Vagina (tissue), 2 donors: Measurements from ENCODE around the gene LPIN1. TPM values are rescaled to one million over a fixed set of nuclear protein-coding genes. Genes with fewer than 3 reads are reported as not detected.

ENCODE experiments used
- DNase-seq, 2 donors: peaks; one replicate each; pipeline ENCODE4 v3.0.0-alpha.2; 2017; ENCODE audit errors: extremely low spot score in 2 of 2
- H3K27ac ChIP-seq: fragments of 200-600 bp; sonication (generic); one replicate; pipeline ENCODE4 v1.5.1; 2019
- H3K27me3 ChIP-seq: fragments of 200-600 bp; sonication (generic); one replicate; pipeline ENCODE4 v1.5.1; 2019
- H3K36me3 ChIP-seq, 2 donors: fragments of 200-600 bp; sonication (generic); one replicate each; pipeline ENCODE4 v1.5.1; 2017 to 2019
- H3K4me1 ChIP-seq: fragments of 200-600 bp; sonication (generic); one replicate; pipeline ENCODE4 v1.5.1; 2019
- H3K4me3 ChIP-seq, 2 donors: fragments of 200-600 bp; sonication (generic); 1 replicate in 1 of 2; 2 replicates in 1 of 2; pipeline ENCODE4 v1.5.1; 2016 to 2019
- H3K9me3 ChIP-seq: fragments of 200-600 bp; sonication (generic); one replicate; pipeline ENCODE4 v1.5.1; 2019
- POLR2A ChIP-seq, 2 donors: fragments of 450-650 bp; IDR thresholded peaks; one replicate each; pipeline ENCODE4 v1.6.1; 2017; ENCODE audit warnings: antibody characterized with exemption in 2 of 2, mild to moderate bottlenecking in 2 of 2, moderate library complexity in 2 of 2
- POLR2AphosphoS5 ChIP-seq, 2 donors: sonication (generic); formaldehyde crosslinking; IDR thresholded peaks; one replicate each; pipeline ENCODE4 v1.9.0; 2017; ENCODE audit warnings: antibody characterized with exemption in 2 of 2, mild to moderate bottlenecking in 2 of 2, low read depth in 1 of 2; ENCODE audit not compliant: insufficient read depth in 1 of 2
- intact Hi-C: fragments of 100-400 bp; cut with DNase I; formaldehyde crosslinking; loops from one replicate; pipeline ENCODE4 v1.15.1; 2023
- total RNA-seq: library from RNA; depleted of rRNA; stranded (reverse); fragments of >200 nt; gene quantifications from one replicate; pipeline ENCODE4 v1.2.3, GENCODE V29; 2016
- TF ChIP-seq, protein P1 (sequence below), 3 experiments: fragments of 450-650 bp in 2 of 3; fragments of 200-600 bp in 1 of 3; sonication (generic) in 1 of 3; IDR thresholded peaks; one replicate each; pipeline ENCODE4 v1.5.1; 2017 to 2019; ENCODE audit warnings: antibody characterized with exemption in 3 of 3, mild to moderate bottlenecking in 2 of 3, moderate library complexity in 2 of 3

The LPIN1 gene
- total RNA-seq, 1 donor from 2014 or later: 67.5 TPM

DNA sequence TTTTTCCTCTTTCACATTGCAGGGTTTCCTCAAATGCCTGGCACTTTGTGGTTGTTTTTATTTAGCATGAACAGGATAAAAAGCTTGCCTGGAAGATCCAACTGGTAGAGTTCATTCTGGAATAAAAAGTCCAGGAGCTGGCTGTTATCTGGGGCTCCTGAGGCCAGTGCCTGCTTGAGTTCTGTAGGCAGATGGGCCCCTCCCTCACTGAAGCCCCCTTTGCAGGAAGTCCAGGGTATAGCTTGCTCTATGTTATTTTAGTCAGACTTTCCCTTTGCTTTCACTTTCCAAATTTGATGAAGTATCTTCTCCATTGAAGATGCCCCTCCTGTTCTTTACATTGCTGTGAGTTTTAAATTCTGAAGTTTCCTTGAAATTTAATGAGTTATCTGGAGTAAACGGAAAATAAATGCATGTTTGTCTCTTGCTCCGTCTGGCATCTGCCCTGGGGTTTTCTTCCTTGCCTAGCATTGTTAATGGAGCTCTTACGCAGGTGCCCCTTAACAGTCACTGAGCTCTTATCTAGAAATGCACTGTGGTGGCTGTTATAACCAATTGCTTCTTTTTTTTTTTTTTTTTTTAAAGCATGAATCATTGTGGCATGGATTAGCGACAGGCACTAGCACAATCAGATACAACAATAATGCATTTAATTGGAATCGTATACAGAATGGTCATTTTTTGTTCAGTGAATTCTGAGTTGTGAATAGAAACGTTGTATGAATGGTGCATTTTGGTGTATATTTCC is 27.0 kb upstream of the LPIN1 start:
- H3K4me1 ChIP-seq: no peaks in the 10 kb centered on the region
- no peak overlapping the region for H3K27ac ChIP-seq
- H3K27me3 ChIP-seq: no peaks in the 10 kb centered on the region
- DNase-seq: no peak
- no peaks in the 10 kb centered on the region for H3K9me3 ChIP-seq
- intact Hi-C loops: no loop called here
- H3K4me3 ChIP-seq: no peak overlapping the region
- TF ChIP-seq POLR2A (IDR thresholded peaks at IDR 0.05) (no peak), POLR2AphosphoS5 (IDR thresholded peaks at IDR 0.05; ENCODE audit: insufficient read depth in 1 of 2, low read depth in 1 of 2) (no peak)
- TF ChIP-seq, protein P1, sequence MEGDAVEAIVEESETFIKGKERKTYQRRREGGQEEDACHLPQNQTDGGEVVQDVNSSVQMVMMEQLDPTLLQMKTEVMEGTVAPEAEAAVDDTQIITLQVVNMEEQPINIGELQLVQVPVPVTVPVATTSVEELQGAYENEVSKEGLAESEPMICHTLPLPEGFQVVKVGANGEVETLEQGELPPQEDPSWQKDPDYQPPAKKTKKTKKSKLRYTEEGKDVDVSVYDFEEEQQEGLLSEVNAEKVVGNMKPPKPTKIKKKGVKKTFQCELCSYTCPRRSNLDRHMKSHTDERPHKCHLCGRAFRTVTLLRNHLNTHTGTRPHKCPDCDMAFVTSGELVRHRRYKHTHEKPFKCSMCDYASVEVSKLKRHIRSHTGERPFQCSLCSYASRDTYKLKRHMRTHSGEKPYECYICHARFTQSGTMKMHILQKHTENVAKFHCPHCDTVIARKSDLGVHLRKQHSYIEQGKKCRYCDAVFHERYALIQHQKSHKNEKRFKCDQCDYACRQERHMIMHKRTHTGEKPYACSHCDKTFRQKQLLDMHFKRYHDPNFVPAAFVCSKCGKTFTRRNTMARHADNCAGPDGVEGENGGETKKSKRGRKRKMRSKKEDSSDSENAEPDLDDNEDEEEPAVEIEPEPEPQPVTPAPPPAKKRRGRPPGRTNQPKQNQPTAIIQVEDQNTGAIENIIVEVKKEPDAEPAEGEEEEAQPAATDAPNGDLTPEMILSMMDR (IDR thresholded peaks at IDR 0.05): no peak
- no peaks in the 10 kb centered on the region for H3K36me3 ChIP-seq

DNA sequence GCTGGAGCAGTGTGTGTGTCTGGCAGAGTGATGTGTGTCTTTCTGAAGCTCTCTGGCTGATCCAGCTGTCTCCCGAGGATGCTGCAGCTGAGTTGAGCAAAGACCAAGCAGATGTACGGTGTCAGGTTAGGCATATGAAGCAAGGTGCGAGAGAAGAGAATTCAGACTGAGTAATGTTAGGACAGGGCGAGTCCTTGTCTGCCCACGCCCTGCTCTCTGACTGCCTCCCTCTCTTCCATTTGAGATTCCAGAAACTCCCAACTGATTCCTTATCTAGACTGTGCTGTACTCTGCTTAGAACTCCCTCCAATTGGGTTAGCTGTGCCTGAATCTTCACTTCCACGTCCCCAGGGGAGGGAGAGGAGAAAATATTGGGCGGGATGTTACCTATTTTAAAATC is 25.7 kb upstream of the LPIN1 start:
- intact Hi-C loops: no loop called here
- no peaks in the 10 kb centered on the region for H3K4me1 ChIP-seq
- no peak overlapping the region for H3K27ac ChIP-seq
- H3K9me3 ChIP-seq: no peaks in the 10 kb centered on the region
- DNase-seq: no peak
- H3K36me3 ChIP-seq: no peaks in the 10 kb centered on the region
- H3K27me3 ChIP-seq: no peaks in the 10 kb centered on the region
- TF ChIP-seq, protein P1 (IDR thresholded peaks at IDR 0.05): no peak
- TF ChIP-seq POLR2A (IDR thresholded peaks at IDR 0.05): no peak
- TF ChIP-seq POLR2AphosphoS5 (IDR thresholded peaks at IDR 0.05; ENCODE audit: insufficient read depth in 1 of 2, low read depth in 1 of 2): no peak
- no peak overlapping the region for H3K4me3 ChIP-seq

DNA sequence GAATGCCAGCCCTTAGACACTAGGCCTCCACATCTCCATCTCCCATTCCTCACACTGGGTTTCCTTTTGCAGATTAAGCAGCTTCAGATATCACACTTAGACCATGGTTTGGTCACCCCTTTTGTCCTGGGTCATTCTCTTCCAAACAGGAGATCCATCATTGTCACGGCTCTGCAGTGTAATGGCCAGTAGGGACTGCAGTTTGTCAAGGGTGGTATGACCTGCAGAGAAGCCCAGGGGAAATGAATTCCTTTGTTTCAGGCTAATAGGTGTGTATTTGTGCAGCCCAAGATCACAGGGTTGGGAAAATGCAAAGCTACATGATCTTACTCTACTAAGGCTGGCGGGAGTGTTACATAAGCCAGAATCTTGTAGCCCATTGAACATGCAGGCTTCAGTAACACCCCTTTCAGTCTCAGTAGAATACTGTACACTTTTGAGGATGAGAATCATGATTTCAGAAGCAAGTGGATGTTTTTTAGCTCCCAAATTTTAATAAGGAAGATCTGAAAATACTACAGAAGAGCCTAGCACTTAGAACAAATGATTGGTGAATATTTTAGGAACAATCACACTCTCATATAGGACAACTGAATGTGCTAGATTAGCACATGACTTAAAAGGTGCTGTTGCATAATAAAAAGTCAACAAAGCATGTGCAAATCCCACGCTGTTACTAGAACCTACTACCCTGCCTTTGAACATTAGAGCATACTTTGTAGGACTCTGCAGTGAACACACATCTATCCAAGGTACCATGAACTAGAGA is 24.0 kb upstream of the LPIN1 start:
- H3K36me3 ChIP-seq: no peaks in the 10 kb centered on the region
- no peak overlapping the region for H3K4me3 ChIP-seq
- H3K27ac ChIP-seq: no peak overlapping the region
- no peaks in the 10 kb centered on the region for H3K9me3 ChIP-seq
- DNase-seq: no peak
- intact Hi-C loops: no loop called here
- no peaks in the 10 kb centered on the region for H3K4me1 ChIP-seq
- TF ChIP-seq POLR2A (IDR thresholded peaks at IDR 0.05) (no peak), POLR2AphosphoS5 (IDR thresholded peaks at IDR 0.05; ENCODE audit: insufficient read depth in 1 of 2, low read depth in 1 of 2) (no peak)
- TF ChIP-seq, protein P1 (IDR thresholded peaks at IDR 0.05): no peak
- H3K27me3 ChIP-seq: no peaks in the 10 kb centered on the region

DNA sequence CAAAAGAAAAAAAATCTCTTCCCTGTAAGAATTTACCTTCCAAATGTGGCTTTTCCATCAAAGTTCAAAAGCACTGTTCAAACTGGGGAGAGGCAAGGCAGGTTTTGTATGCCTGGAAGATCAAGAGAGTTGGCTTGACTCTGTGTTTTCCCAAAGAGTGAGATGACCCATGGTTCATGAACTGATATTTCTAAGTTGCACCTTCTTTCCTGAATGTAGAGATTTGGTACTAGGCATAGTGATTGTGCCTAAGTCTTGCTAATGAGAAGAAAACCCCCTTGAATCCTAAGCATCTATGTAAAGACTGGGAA is 23.4 kb upstream of the LPIN1 start:
- Histone ChIP-seq H3K9me3 (no peaks in the 10 kb centered on the region), H3K4me1 (no peaks in the 10 kb centered on the region), H3K27me3 (no peaks in the 10 kb centered on the region), H3K36me3 (no peaks in the 10 kb centered on the region), H3K27ac (no peak overlapping the region), H3K4me3 (no peak overlapping the region)
- TF ChIP-seq, protein P1 (IDR thresholded peaks at IDR 0.05): no peak
- TF ChIP-seq POLR2AphosphoS5 (IDR thresholded peaks at IDR 0.05; ENCODE audit: insufficient read depth in 1 of 2, low read depth in 1 of 2) (no peak), POLR2A (IDR thresholded peaks at IDR 0.05) (no peak)
- intact Hi-C loops: no loop called here
- no peak for DNase-seq

DNA sequence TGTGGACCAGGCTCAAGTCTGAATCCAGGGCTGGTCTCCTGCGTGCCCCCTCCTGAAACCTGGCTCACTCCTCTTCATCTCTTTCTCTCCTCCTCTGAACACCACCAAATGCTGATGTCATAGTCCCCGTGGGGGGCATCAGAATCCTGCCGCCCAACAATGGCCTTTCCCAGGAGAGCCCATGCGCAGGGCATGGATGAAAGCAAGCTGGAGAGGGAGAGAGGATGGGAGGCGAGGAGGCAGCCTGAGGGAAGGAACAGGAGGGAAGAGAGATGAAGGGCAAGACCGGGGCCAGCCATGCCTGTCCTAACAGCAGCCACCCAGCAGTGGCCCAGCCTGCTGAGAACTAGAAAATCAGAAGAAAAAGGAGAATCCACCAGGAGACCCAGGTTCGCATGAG is 22.3 kb upstream of the LPIN1 start:
- no peak overlapping the region for H3K4me3 ChIP-seq
- no peaks in the 10 kb centered on the region for H3K27me3 ChIP-seq
- intact Hi-C loops: no loop called here
- no peaks in the 10 kb centered on the region for H3K9me3 ChIP-seq
- H3K36me3 ChIP-seq: no peaks in the 10 kb centered on the region
- H3K4me1 ChIP-seq: no peaks in the 10 kb centered on the region
- no peak overlapping the region for H3K27ac ChIP-seq
- no peak for DNase-seq
- no peak for TF ChIP-seq POLR2AphosphoS5 (IDR thresholded peaks at IDR 0.05; ENCODE audit: insufficient read depth in 1 of 2, low read depth in 1 of 2)
- TF ChIP-seq, protein P1 (IDR thresholded peaks at IDR 0.05): no peak
- no peak for TF ChIP-seq POLR2A (IDR thresholded peaks at IDR 0.05)
